HepG2 (cell line): Measurements from ENCODE around the gene CD14. TPM values are rescaled to one million over a fixed set of nuclear protein-coding genes. Genes with fewer than 3 reads are reported as not detected.

ENCODE experiments used
- CBX2 ChIP-seq, 2 experiments: fragments of 200-600 bp in 1 of 2; sonication (generic); formaldehyde crosslinking in 1 of 2; IDR thresholded peaks; 2 replicates each; pipeline versions ENCODE4 v1.7.0 to v1.8.1; 2018 to 2022; ENCODE audit warnings: low read depth in 2 of 2, low read length in 1 of 2, mild to moderate bottlenecking in 1 of 2, missing genetic modification reagents in 1 of 2
- DMTF1 ChIP-seq: sonication (generic); formaldehyde crosslinking; IDR thresholded peaks from 2 replicates; pipeline ENCODE4 v1.4.0; 2020; ENCODE audit warnings: mild to moderate bottlenecking, missing genetic modification reagents
- DRAP1 ChIP-seq: IDR thresholded peaks from 2 replicates; pipeline ENCODE4 v1.6.1; 2016; ENCODE audit warnings: missing genetic modification reagents, missing compliant biosample characterization
- ELF1 ChIP-seq: sonication (generic); formaldehyde crosslinking; IDR thresholded peaks from 2 replicates; pipeline ENCODE4 v1.4.0; 2020; ENCODE audit warnings: missing genetic modification reagents
- HDAC1 ChIP-seq: sonication (generic); formaldehyde crosslinking; IDR thresholded peaks from 2 replicates; pipeline ENCODE4 v1.5.1; 2020; ENCODE audit warnings: mild to moderate bottlenecking, missing genetic modification reagents
- HOXA3 ChIP-seq: sonication (generic); formaldehyde crosslinking; IDR thresholded peaks from 2 replicates; pipeline ENCODE4 v1.5.0; 2020; ENCODE audit warnings: missing genetic modification reagents
- IRF1 ChIP-seq: sonication (generic); formaldehyde crosslinking; IDR thresholded peaks from 2 replicates; pipeline ENCODE4 v1.4.0; 2020; ENCODE audit warnings: low read depth, mild to moderate bottlenecking, missing genetic modification reagents
- KDM2A ChIP-seq: sonication (generic); formaldehyde crosslinking; IDR thresholded peaks from 2 replicates; pipeline ENCODE4 v1.4.0; 2020; ENCODE audit warnings: low read depth, missing genetic modification reagents, borderline replicate concordance
- LCORL ChIP-seq, 2 experiments: fragments of 450-650 bp in 1 of 2; sonication (generic) in 1 of 2; formaldehyde crosslinking in 1 of 2; IDR thresholded peaks; 2 replicates each; pipeline versions ENCODE4 v1.5.0 to v1.6.1; 2017 to 2020; ENCODE audit warnings: antibody characterized with exemption in 1 of 2, missing genetic modification reagents in 1 of 2
- MAFG ChIP-seq: sonication (generic); formaldehyde crosslinking; IDR thresholded peaks from 2 replicates; pipeline ENCODE4 v1.5.1; 2020; ENCODE audit warnings: mild to moderate bottlenecking, missing genetic modification reagents
- PCBP2 ChIP-seq: fragments of 200-400 bp; formaldehyde crosslinking; optimal IDR thresholded peaks from 2 replicates; pipeline ENCODE3; 2018; ENCODE audit warnings: low read length, low read depth; ENCODE audit not compliant: poor library complexity, severe bottlenecking
- RERE ChIP-seq: IDR thresholded peaks from 2 replicates; pipeline ENCODE4 v1.6.1; 2016; ENCODE audit warnings: low read depth, missing genetic modification reagents, missing compliant biosample characterization
- TFE3 ChIP-seq: IDR thresholded peaks from 2 replicates; pipeline ENCODE4 v1.6.1; 2016
- ZFAT ChIP-seq: sonication (generic); formaldehyde crosslinking; conservative IDR thresholded peaks from 2 replicates; pipeline ENCODE4 v1.8.1; 2023; ENCODE audit warnings: missing genetic modification reagents, inconsistent platforms
- ZMAT5 ChIP-seq: sonication (generic); formaldehyde crosslinking; IDR thresholded peaks from 2 replicates; pipeline ENCODE4 v1.5.0; 2020; ENCODE audit warnings: mild to moderate bottlenecking, low read depth, missing genetic modification reagents, borderline replicate concordance
- ZNF768 ChIP-seq: sonication (generic); formaldehyde crosslinking; IDR thresholded peaks from 2 replicates; pipeline ENCODE4 v1.4.0; 2020; ENCODE audit warnings: missing genetic modification reagents
- ZNF839 ChIP-seq: sonication (generic); formaldehyde crosslinking; IDR thresholded peaks from 2 replicates; pipeline ENCODE4 v1.4.0; 2020; ENCODE audit warnings: missing genetic modification reagents, mild to moderate bottlenecking, borderline replicate concordance
- polyA plus RNA-seq, 8 experiments: library from polyadenylated mRNA; depleted of rRNA in 3 of 8; stranded (reverse) in 7 of 8; unstranded in 1 of 8; fragments of >200 nt; fragmentation: Illumina TruSeq in 4 of 8; extraction: Trizol in 4 of 8; gene quantifications; 2 replicates each; pipeline versions ENCODE4 v1.2.1 to v1.2.3, GENCODE V29; 2011 to 2016; ENCODE audit warnings: low read depth in 4 of 8, missing spikeins in 1 of 8, mixed read lengths in 1 of 8; ENCODE audit not compliant: insufficient read depth in 1 of 8
- total RNA-seq, 5 experiments: library from RNA; depleted of rRNA; stranded (reverse); fragments of >200 nt; fragmentation: Illumina TruSeq; extraction: Trizol; gene quantifications; 2 replicates each; pipeline ENCODE4 v1.2.3, GENCODE V29; 2016; ENCODE audit warnings: low read depth in 1 of 5

Gene CD14
- total and polyA plus RNA-seq, 2 of the 13 experiments (the other 11 are each of a cell fraction or from before 2014, with no cell fraction given) = 1.7 to 4.7 TPM

GRCh38 chr5:140664359-140665119 lies 31.6 kb upstream of the CD14 start, which contains the start of gene WDR55 (continued):
- TF ChIP-seq ZMAT5 (CRISPR knock-in tag) = no peak
- peak; percentile 54; the same call in 1 of the 2 replicates for TF ChIP-seq TFE3
- TF ChIP-seq ELF1 = peak; percentile 98
- TF ChIP-seq CBX2 (IDR thresholded peaks at IDR 0.05; ENCODE audit: low read depth, low read length) = no peak
- no peak for TF ChIP-seq CBX2 (CRISPR knock-in tag; IDR thresholded peaks at IDR 0.05; ENCODE audit: low read depth)
- TF ChIP-seq HOXA3 (CRISPR knock-in tag) = peak; percentile 52; the same call in 1 of the 2 replicates
- peak; percentile 95 for TF ChIP-seq HDAC1
- no peak for TF ChIP-seq PCBP2
- TF ChIP-seq LCORL (IDR thresholded peaks at IDR 0.05) = no peak
- TF ChIP-seq LCORL (CRISPR knock-in tag; IDR thresholded peaks at IDR 0.05) = no peak; the same call in 1 of the 2 replicates
- TF ChIP-seq DMTF1 = no peak
- TF ChIP-seq IRF1 (CRISPR knock-in tag) = no peak
- peak; percentile 95 for TF ChIP-seq KDM2A (CRISPR knock-in tag)
- no peak for TF ChIP-seq MAFG (CRISPR knock-in tag)
- 0 out of 2 replicates have a peak, but pooled peaks have one; percentile 25 for TF ChIP-seq RERE (CRISPR knock-in tag)
- TF ChIP-seq ZNF768 (CRISPR knock-in tag) = peak; percentile 63; the same call in 1 of the 2 replicates
- TF ChIP-seq DRAP1 (CRISPR knock-in tag) = peak; percentile 85
- no peak for TF ChIP-seq ZNF839 (CRISPR knock-in tag)
- no peak for TF ChIP-seq ZFAT
